RWPE2 (cell line): ENCODE data around the gene PLCB4.

Source experiments
- ATAC-seq: fragments of 200-7000 bp; cut with Tn5 transposase; 3 replicates; pipeline ENCODE4 v1.9.1; 2021; ENCODE audit warnings: low read depth
- DNase-seq: peaks from one replicate; pipeline ENCODE4 v3.0.0-alpha.2; 2020; ENCODE audit warnings: low spot score
- H3K27ac ChIP-seq: fragments of 450-650 bp; 2 replicates; pipeline ENCODE4 v1.5.1; 2017; ENCODE audit warnings: mild to moderate bottlenecking; ENCODE audit not compliant: poor library complexity, severe bottlenecking
- H3K27me3 ChIP-seq: fragments of 250-450 bp; sonication (Bioruptor Pico); 2 replicates; pipeline ENCODE4 v1.5.1; 2021; ENCODE audit warnings: mild to moderate bottlenecking, moderate library complexity; ENCODE audit not compliant: insufficient read depth, poor library complexity, severe bottlenecking
- H3K36me3 ChIP-seq: fragments of 250-450 bp; sonication (Bioruptor Pico); 2 replicates; pipeline ENCODE4 v1.5.1; 2020; ENCODE audit warnings: low read depth, mild to moderate bottlenecking, moderate library complexity
- H3K4me1 ChIP-seq: fragments of 250-450 bp; sonication (Bioruptor Pico); 2 replicates; pipeline ENCODE4 v1.5.1; 2021; ENCODE audit warnings: mild to moderate bottlenecking, moderate library complexity; ENCODE audit not compliant: insufficient read depth, poor library complexity, severe bottlenecking
- H3K4me3 ChIP-seq: fragments of 250-450 bp; sonication (Bioruptor Pico); 2 replicates; pipeline ENCODE4 v1.5.1; 2021; ENCODE audit warnings: mild to moderate bottlenecking, moderate library complexity; ENCODE audit not compliant: severe bottlenecking
- H3K9me3 ChIP-seq: fragments of 250-450 bp; sonication (Bioruptor Pico); 2 replicates; pipeline ENCODE4 v1.5.1; 2021; ENCODE audit warnings: mild to moderate bottlenecking, moderate library complexity; ENCODE audit not compliant: severe bottlenecking
- TF ChIP-seq, protein P1 (sequence below): fragments of 450-650 bp; IDR thresholded peaks from one replicate; pipeline ENCODE4 v1.5.1; 2017; ENCODE audit warnings: mild to moderate bottlenecking, moderate library complexity; ENCODE audit not compliant: poor library complexity, severe bottlenecking

Gene PLCB4

GRCh38 chr20:9207253-9207652, 138.4 kb downstream of the PLCB4 start:
- H3K36me3 ChIP-seq: no peaks in the 10 kb centered on the region

DNA sequence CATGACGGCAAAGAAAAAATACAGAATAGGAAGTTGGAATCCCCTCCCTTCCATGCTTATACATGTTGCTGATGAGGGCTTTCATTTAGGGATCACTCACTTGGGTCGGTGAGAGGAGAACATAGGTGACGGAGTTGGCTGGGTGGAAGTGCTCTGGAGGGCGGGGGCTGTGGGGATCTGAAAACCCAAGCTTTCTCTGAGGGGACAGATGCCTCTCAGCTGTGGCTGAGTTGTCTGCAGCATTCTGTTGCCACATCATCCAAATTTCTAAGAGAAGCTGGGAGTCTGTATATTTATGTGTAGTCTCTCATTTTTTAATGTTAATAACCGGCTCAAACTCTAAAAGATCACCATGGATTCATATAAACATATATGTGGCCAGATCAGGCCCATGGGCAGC, 141.5 kb downstream of the PLCB4 start:
- TF ChIP-seq, protein P1, sequence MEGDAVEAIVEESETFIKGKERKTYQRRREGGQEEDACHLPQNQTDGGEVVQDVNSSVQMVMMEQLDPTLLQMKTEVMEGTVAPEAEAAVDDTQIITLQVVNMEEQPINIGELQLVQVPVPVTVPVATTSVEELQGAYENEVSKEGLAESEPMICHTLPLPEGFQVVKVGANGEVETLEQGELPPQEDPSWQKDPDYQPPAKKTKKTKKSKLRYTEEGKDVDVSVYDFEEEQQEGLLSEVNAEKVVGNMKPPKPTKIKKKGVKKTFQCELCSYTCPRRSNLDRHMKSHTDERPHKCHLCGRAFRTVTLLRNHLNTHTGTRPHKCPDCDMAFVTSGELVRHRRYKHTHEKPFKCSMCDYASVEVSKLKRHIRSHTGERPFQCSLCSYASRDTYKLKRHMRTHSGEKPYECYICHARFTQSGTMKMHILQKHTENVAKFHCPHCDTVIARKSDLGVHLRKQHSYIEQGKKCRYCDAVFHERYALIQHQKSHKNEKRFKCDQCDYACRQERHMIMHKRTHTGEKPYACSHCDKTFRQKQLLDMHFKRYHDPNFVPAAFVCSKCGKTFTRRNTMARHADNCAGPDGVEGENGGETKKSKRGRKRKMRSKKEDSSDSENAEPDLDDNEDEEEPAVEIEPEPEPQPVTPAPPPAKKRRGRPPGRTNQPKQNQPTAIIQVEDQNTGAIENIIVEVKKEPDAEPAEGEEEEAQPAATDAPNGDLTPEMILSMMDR: no peak
- no peaks in the 10 kb centered on the region for H3K9me3 ChIP-seq
- H3K27me3 ChIP-seq: no peaks in the 10 kb centered on the region
- no peaks in the 10 kb centered on the region; the same call in 1 of the 2 replicates for H3K36me3 ChIP-seq
- H3K27ac ChIP-seq: peak overlapping the region; percentile 2
- DNase-seq (no peak), ATAC-seq (no peak)
- H3K4me1 ChIP-seq: peaks cover 18% of the 10 kb centered on the region
- H3K4me3 ChIP-seq: no peak overlapping the region

More at GRCh38 chr20:9207253-9207652, 138.4 kb downstream of the PLCB4 start:
- DNase-seq (no peak), ATAC-seq (no peak)
- Histone ChIP-seq H3K4me1 (peaks cover 16% of the 10 kb centered on the region), H3K27ac (peak overlapping the region; percentile 96), H3K9me3 (no peaks in the 10 kb centered on the region), H3K27me3 (no peaks in the 10 kb centered on the region), H3K4me3 (no peak overlapping the region)
- TF ChIP-seq, protein P1: no peak

DNA sequence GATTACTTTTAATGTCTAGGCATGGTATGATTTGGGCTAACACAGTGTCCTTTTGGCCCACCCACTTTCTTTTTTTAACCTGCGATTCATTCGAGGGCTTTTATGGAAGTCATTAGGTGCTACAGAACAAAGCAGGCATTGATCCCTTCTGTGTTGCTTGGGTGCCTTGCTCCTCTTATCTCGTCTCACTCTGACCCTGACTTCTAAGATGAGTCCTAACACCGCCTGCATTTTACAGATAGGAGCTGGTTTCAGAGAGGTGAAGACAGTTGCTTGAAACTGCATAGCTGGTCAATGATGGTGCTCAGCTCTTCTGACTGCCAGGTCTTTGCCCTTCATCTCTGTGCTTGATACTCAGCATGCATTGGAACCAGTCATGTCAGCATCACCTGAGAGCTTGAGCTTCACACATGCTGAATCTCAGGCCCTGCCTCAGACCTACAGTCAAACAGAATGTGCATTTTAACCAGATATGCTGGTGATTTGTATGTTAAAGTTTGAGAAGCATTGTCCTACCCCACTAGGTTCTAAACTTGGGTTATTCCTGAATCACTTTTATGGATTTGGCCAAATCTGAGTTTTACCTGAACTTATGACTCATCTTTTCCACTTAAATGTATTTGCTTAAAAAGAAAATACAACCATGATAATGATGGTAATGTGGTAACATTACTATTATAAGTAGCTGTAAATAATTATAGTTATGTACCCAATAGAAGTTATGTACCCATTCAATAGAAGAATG, 142.3 kb downstream of the PLCB4 start:
- H3K36me3 ChIP-seq: no peaks in the 10 kb centered on the region; the same call in 1 of the 2 replicates
- H3K4me3 ChIP-seq: no peak overlapping the region
- no peaks in the 10 kb centered on the region for H3K27me3 ChIP-seq
- H3K4me1 ChIP-seq: peaks cover 13% of the 10 kb centered on the region
- H3K9me3 ChIP-seq: no peaks in the 10 kb centered on the region
- TF ChIP-seq, protein P1: no peak
- ATAC-seq (no peak), DNase-seq (no peak)
- H3K27ac ChIP-seq: peak overlapping the region; percentile 2

DNA sequence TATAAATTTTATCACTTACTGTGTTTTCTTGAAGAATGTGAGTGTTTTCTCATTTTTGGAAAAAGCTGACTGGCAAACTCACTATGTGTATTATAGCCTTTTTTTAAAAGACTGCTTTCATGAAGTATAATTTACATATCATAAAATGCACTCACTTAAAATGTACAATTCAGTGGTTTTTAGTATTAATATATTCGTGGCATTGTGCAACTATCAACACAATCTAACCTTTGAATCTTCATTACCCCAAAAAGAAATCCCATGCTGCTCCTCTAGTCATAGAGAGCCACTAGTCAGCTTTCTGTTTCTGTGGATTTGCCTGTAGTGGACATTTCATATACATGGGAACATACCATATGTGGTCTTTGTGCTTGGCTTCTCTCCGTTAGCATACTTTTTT, 143.8 kb downstream of the PLCB4 start:
- ATAC-seq (no peak), DNase-seq (no peak)
- peaks cover 13% of the 10 kb centered on the region for H3K4me1 ChIP-seq
- H3K27me3 ChIP-seq: no peaks in the 10 kb centered on the region
- H3K4me3 ChIP-seq: no peak overlapping the region
- H3K27ac ChIP-seq: peak overlapping the region; percentile 44
- TF ChIP-seq, protein P1: no peak
- H3K9me3 ChIP-seq: no peaks in the 10 kb centered on the region
- H3K36me3 ChIP-seq: no peaks in the 10 kb centered on the region; the same call in 1 of the 2 replicates

DNA sequence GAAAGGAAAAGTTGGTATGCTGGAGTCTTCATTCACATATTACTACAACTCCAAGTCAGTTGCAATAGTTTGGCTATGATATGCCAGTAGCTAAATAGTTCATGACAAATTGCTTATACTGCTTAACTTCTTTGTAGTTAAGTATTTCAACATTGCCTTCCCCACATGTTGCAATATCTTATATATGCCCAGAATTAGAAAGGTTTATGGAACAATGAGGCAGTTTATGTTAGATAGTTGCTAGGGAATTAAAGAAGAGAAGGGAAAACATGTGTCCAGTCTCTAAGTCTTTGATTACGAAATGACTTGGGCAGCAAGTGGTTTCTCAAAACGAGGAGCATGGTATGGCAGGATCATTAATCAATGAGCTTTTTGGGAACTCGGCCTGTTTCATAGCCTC, 145.8 kb downstream of the PLCB4 start:
- H3K36me3 ChIP-seq: peaks cover 11% of the 10 kb centered on the region; the same call in 1 of the 2 replicates
- H3K9me3 ChIP-seq: no peaks in the 10 kb centered on the region
- peak; percentile 74 for ATAC-seq
- no peak for DNase-seq
- H3K4me3 ChIP-seq: no peak overlapping the region
- H3K4me1 ChIP-seq: peaks cover 13% of the 10 kb centered on the region
- peak overlapping the region; percentile 44 for H3K27ac ChIP-seq
- H3K27me3 ChIP-seq: no peaks in the 10 kb centered on the region
- TF ChIP-seq, protein P1: no peak
